SK-N-SH (cell line): Measurements from ENCODE around the gene UVRAG.

ENCODE experiments used
- CHD2 ChIP-seq: fragments of 150-350 bp; IDR thresholded peaks from 2 replicates; pipeline ENCODE4 v1.6.1; 2018; ENCODE audit warnings: low read length; ENCODE audit not compliant: partially characterized antibody
- CTCF ChIP-seq: fragments of 200-600 bp; sonication (generic); IDR thresholded peaks from 2 replicates; pipeline ENCODE4 v1.6.1; 2017; ENCODE audit warnings: antibody characterized with exemption, mild to moderate bottlenecking, moderate library complexity
- EZH2phosphoT487 ChIP-seq: fragments of 200-600 bp; sonication (generic); IDR thresholded peaks from 2 replicates; pipeline ENCODE4 v1.6.1; 2017; ENCODE audit warnings: low read depth, mixed run types, mild to moderate bottlenecking, antibody characterized with exemption, moderate library complexity, borderline replicate concordance
- FOXJ3 ChIP-seq: sonication (generic); formaldehyde crosslinking; IDR thresholded peaks from 2 replicates; pipeline ENCODE4 v1.5.1; 2020; ENCODE audit warnings: mild to moderate bottlenecking, missing genetic modification reagents
- GABPA ChIP-seq: IDR thresholded peaks from 2 replicates; pipeline ENCODE4 v1.4.0; 2012; ENCODE audit warnings: low read depth, mild to moderate bottlenecking
- GATA2 ChIP-seq: sonication (generic); formaldehyde crosslinking; IDR thresholded peaks from 2 replicates; pipeline ENCODE4 v1.5.0; 2020; ENCODE audit warnings: mild to moderate bottlenecking, missing genetic modification reagents
- MXI1 ChIP-seq: IDR thresholded peaks from 2 replicates; pipeline ENCODE4 v1.6.1; 2012; ENCODE audit warnings: mild to moderate bottlenecking, low read depth, low read length, improper control_type of control experiment
- POLR2AphosphoS5 ChIP-seq: IDR thresholded peaks from 2 replicates; pipeline ENCODE4 v1.6.1; 2012; ENCODE audit warnings: low read depth, low read length
- REST ChIP-seq: IDR thresholded peaks from 2 replicates; pipeline ENCODE4 v1.6.1; 2012; ENCODE audit warnings: mild to moderate bottlenecking, low read depth, low read length, moderate library complexity
- RXRA ChIP-seq: IDR thresholded peaks from 2 replicates; pipeline ENCODE4 v1.4.0; 2012; ENCODE audit warnings: low read depth, mild to moderate bottlenecking, borderline replicate concordance
- SIN3A ChIP-seq: IDR thresholded peaks from 2 replicates; pipeline ENCODE4 v1.6.1; 2012; ENCODE audit warnings: low read depth, mild to moderate bottlenecking, low read length, moderate library complexity, borderline replicate concordance
- SMC3 ChIP-seq: IDR thresholded peaks from 2 replicates; pipeline ENCODE4 v1.6.1; 2012; ENCODE audit warnings: low read depth, low read length, improper control_type of control experiment

- no peak for TF ChIP-seq CTCF
- no peak for TF ChIP-seq CHD2
- no peak for TF ChIP-seq GABPA
- TF ChIP-seq REST = no peak
- no peak for TF ChIP-seq MXI1
- no peak for TF ChIP-seq POLR2AphosphoS5
- TF ChIP-seq FOXJ3 (CRISPR knock-in tag) = no peak
- TF ChIP-seq SIN3A = no peak; the same call in 1 of the 2 replicates
- no peak for TF ChIP-seq RXRA
- TF ChIP-seq SMC3 = no peak
- no peak for TF ChIP-seq GATA2 (CRISPR knock-in tag)
- no peak for TF ChIP-seq EZH2phosphoT487
Observed at GRCh38 chr11:75924966-75925784, 110.2 kb downstream of the UVRAG start.
